HG03378 (cell line): ENCODE results near the gene RIPOR3.
"Not testable (repeated sequence)": the region's sequence is repeated elsewhere in the genome, so short reads cannot be mapped to it uniquely, and the experiment has no call there.

Experiments used
- ATAC-seq: cut with Tn5 transposase; IDR thresholded peaks from one replicate; pipeline ENCODE4 v1.9.1; 2021; ENCODE audit warnings: mild to moderate bottlenecking, moderate library complexity; ENCODE audit not compliant: unreplicated experiment

The RIPOR3 gene

DNA sequence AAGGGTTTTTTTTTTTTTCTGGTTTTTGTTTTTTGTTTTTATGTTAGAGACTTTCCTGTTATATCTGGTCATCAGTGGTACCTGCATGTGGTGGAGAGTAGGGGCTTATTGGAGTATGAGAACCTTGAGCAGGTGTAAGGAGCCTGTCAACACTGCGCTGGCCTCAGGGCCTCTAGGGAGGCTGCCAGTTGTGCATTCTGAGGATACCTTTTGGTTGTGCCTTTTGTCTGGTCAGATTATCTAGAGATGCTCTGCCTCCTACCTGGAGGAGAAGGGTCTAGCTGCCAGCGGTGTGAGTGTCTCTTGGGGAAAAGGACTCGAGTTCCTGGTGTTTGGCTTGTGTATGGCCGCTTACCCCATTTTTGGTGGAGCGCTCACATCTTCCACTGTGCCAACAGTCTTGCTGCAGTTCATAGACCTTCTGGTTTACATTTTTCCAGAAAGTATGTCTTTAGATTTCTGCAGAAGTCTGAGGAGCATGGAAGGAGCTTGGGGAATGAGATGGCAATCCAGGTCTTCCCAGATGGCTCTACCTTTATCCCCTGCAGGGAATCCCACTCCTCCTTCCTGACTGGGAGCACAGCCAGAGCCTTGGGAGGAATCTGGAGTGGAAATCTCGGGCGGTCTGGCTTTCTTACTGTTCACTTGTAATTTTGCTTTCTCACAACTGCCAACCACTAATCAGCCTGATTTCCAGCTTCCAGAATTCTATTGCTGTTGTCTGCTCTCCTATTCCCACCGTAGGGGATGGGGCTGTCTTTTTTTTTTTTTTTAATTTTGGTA lies 131.3 kb downstream of the RIPOR3 start:
- ATAC-seq: no peak

GRCh38 chr20:50559149-50559548 lies 132.2 kb downstream of the RIPOR3 start:
- no peak for ATAC-seq

DNA sequence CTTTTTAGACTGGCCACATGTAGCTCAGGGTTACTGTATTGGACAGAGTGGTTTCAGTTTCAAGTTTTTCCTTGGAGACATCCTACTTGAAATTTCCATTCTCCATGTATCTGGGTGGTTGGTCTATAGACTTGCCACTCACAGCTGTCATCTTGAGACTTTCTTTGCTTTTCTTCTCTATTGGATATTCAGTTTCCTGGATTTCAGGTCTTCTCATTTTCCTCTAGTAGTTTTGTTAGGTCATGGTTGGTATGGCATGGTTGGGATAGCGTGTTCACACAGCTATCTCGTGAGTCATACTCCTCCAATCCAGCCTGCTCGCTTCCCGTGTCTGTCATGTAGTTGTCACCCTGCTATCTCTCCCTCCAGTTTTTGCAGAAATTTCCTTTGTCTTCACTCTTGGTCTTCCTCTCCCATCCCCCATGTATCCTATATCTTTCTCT lies 132.8 kb downstream of the RIPOR3 start:
- ATAC-seq: no peak

GRCh38 chr20:50557549-50558134 lies 133.7 kb downstream of the RIPOR3 start:
- ATAC-seq: no peak

DNA sequence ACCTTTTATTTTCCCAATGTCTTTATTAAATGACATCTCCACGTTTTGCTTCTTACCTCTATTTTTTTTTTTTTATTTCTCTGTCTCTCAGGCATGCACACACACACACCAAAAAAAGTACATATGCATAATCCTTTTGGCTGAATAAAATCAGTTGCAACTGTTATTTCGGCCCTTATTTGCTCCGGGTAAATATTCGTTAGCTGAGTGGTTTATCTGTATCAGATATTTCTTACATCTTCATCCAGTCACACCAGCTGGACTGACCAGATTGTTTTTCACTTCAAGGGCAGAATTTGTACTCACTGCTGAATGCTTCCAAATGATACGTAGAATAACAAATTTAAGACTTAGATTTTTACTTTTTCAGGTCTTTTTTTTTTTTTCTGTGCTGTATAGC lies 135.7 kb downstream of the RIPOR3 start:
- no peak for ATAC-seq

DNA sequence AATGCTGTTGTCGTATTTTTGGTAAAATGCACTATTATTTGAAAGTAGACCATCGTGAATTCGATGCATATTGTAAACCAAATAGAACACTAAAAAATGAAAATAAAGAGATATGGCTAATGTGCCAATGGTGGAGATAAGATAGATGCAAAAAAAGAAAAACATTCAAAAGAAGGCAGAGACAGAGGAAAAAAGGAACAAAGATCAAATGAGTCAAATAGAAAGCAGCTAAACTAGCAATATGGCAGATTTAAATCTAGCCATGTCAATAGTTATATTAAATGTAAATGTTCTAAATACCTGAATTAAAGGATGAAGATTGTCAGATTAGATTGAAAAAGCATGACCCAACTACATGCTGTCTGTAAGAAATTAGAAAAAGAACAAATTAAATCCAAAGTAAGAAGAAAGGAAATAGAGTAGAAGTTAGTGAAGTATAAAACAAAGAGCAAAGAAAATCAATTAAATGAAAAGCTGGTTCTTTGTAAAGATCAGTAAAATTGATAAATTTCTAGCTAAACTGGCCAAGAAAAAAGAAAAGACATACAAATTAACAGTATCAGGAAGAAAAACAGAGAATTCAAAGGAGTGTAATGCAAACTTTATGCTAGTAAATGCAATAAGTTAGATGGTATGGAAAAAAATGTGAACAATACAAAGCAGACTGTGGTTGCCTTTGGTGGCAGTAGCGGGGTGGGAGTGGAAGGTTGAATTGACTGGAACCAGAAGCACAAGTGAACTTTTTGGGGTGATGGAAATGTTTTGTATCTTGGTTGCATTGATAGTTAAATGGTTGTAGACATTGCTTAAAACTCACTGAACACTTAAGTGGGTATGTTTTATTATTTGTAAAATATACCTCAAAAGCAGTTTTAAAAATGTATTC lies 136.4 kb downstream of the RIPOR3 start:
- no peak for ATAC-seq

DNA sequence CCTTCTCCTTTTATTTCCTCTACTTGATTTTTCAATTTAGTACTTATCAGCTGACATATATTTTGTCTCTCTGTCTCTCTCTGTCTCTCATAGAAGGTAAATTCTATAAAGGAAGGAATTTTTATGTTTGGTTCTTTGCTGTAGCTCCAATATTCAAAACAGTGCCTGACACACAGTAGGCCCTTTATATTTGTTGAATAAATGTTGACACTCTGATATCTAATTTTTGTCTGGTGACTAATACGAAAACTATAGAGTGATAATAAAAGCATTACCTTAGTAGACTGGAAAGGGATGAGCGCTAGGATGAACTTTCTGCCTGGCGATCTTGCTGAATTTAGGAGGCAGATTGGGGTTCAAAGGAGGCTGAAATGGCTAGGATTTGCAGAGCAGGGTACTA lies 138.4 kb downstream of the RIPOR3 start:
- ATAC-seq: no peak

DNA sequence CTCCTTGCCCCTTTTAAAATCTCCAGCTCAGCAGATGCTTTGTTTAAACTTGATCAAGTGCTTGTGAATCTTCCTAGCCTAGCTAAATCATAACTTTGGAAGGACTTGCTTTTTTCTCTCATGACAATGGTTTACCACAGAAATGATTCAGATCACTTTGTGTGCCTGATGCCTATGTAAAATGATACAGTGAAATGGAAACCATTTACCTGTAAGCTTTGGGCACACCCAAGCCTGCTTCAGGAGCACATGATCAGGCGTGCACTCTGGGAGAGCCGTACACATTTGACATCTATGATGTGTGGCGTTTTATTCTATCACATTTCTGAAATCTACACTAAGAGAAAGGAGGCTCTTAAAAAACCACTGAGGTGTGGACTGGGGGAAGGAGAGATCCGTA lies 140.1 kb downstream of the RIPOR3 start:
- no peak for ATAC-seq

- ATAC-seq: no peak
Measured at GRCh38 chr20:50550531-50550930, 140.8 kb downstream of the RIPOR3 start.

GRCh38 chr20:50548396-50548795 lies 142.9 kb downstream of the RIPOR3 start:
- no peak for ATAC-seq

- ATAC-seq: no peak
Measured at GRCh38 chr20:50547964-50548363, 143.4 kb downstream of the RIPOR3 start.

DNA sequence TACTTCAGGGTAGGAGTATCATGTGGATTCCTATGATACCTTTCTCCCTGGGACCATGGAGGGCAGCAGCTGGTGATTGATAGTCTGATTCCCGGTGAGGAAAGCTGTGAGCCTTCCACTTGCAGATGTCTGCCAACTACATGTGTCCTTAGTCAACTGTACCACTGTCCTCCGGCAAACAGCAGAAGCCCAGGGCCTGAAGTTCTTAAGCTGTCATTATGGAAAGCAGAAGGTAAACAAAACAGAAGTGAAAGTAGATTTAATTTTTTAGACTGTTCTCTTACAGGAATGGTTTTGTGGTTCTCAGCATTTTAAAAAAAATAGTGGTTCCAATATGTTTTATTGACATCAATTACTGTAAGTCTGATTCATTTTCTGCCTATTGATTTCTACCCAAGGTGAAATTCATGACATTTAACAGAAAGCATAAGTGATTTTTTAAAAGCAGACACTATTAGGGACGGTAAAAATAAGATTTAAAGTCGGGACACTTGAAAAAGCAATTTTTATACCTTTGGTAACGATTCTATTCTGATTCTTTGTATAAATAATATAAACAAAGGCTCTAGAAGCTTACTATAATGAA lies 144.5 kb downstream of the RIPOR3 start:
- peak; percentile 68 for ATAC-seq

DNA sequence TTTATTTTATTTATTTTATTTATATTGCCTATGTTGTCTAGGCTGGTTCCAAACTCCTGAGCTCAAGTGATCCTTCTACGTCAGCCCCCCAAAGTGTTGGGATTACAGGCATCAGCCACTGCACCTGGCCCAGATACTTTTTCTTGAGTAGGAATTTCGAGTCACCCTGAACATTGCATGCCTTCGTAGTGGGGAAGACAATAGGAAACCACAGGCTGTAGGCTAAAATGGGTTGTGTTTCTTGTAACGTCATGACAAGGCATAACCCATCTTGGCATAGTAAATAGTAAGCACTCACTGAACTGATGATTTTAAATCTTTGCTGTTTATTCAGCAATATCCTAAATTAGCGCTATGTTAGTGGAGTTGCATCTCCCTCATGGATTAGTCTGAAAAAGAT lies 146.2 kb downstream of the RIPOR3 start:
- no peak for ATAC-seq

DNA sequence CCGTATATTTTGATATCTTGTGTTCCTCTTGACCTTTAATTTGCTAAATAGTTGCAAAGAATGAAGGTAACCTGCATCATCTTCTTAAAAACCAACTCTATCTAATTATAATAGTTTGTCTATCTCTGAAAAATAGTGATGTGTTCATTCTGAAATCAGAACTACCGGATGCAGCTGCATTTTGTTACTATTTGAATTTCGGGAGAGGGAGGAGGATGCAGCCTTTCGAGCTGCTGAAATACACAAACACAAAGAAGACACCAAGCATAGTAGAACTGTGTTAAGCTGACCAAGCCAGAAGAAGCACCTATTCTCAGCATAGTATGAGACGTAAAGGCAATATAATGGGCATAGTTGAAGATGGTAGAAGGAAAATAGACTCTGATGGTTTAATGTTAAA lies 148.0 kb downstream of the RIPOR3 start:
- ATAC-seq: no peak

DNA sequence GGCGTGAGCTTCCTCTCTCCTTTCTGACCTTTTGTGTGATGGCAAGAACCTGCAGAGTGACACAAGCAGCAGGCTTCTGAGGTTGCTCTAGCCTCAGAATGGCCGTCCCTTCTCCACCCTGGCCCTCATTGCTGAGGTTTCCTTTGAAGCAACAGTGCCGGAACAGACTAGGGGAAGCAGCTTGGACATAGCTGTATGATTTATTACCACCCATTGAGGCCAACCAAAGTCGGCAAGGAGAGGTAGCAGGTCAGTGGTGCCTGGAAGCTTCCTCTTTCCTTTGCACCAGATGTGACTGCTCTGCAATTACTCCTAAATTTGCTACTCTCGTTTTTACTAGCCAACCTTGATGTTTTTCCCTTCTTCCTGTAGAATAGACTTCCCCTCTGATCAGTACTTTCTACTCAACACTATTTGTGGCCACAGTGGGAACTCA lies 149.7 kb downstream of the RIPOR3 start:
- peak; percentile 56 for ATAC-seq

GRCh38 chr20:50540620-50541605 lies 150.4 kb downstream of the RIPOR3 start:
- ATAC-seq: no peak

DNA sequence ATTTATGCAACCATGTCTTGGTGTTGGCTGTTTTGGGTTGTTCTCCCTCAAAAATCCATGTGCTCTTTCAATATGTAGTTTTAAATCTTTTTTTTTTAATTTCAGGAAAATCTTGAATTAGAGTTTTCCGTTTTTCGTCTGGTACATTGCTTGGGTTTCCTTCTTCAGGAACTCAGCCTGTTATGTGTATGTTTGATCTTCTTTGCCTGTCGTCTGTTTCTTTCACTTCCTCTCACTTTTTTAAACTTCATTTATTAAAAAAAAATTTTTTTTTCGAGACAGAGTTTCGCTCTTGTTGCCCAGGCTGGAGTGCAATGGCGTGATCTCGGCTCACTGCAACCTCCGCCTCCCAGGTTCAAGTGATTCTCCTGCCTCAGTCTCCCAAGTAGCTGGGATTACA lies 151.5 kb downstream of the RIPOR3 start:
- ATAC-seq: not testable (repeated sequence)

DNA sequence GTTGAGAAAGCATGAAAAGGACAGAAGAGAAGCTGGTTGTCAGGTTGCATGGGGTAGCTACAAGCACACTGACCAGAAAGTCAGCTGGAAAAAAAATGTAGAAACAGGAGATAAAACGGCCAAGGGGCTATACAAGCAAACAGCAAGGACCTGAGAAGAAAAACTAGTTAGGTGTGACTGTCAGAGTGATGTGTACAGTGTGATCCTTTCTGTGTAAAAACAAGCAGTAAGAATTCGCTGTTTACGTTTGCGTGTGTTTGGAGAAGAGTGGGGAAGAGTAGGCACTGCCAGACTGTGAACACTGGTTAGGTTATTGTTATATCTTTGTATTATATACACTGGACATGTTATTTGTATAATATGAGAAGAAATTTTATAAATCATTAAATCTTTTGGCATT lies 153.1 kb downstream of the RIPOR3 start:
- no peak for ATAC-seq

DNA sequence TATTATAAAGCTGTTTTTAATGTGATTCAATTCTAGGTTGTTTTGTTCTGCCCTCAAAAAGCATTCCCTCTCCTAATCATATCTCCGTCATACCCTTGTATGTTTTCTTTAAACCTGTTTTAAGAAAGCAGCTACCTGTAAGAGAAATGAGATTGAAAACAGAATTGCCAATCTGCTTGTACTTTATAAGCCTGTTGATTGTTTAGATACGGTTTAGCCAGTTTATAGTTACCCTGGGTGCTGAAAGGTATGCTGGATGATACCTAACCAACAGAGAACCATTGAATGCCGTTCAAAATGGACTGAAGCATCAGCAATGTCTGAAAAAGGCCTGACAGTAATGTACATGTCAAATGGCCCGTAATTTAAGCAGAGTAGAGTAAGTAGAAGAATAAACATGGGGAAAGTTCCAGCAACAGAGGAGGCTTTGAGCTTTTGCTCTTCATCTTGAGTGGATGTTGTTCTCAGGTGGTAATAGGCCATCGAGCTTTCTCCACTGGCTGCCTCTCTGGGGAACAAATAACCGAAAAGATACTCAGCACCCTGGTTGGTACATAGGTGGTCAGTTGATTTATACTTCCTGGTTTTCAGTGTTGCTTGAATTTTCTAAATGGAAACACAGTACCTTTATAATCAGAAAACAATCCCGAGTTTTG lies 153.7 kb downstream of the RIPOR3 start:
- no peak for ATAC-seq

DNA sequence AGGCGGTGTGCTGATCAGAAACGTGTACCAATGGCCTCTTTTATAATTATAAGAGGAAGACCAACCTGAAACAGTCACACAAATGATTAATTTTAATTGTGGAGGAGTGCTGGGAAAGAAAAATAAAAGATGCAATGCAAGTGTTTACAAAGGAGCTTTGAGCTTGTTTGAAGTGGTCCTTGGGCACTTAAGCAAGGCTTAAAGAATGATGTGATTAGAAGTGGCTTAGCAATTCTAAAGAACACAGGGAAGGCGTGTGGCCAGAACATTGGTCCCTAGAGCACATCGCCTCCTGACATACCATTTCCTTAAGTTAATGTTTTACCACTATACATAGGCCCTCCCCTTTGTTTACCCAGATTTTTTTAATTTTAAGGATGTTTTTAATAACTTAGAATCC lies 155.0 kb downstream of the RIPOR3 start:
- no peak for ATAC-seq
